Measurements from ENCODE around the gene MEST.

GRCh38 chr7:130475776-130476175 lies 16.1 kb upstream of the MEST start:
- no peak for TF ChIP-seq CTCF (IDR thresholded peaks at IDR 0.05)
- no peak for TF ChIP-seq POLR2A (IDR thresholded peaks at IDR 0.05)

Data from body of pancreas (tissue), 4 donors.